ENCODE measurements around the gene LATS2. TPM values are rescaled to one million over a fixed set of nuclear protein-coding genes. Genes with fewer than 3 reads are reported as not detected.

Gene LATS2
- total RNA-seq, 2 experiments from 2014 or later = 6.2 to 6.5 TPM

GRCh38 chr13:20973886-20974425, 87.4 kb downstream of the LATS2 start:
- intact Hi-C loops (cut with DNase I, micrococcal nuclease) = no loop called here
- POLR2A ChIA-PET = no interaction called here
- ATAC-seq (ENCODE audit: poor library complexity) = no peak
- CTCF ChIA-PET = no interaction called here
- Histone ChIP-seq H3K27me3 (ENCODE audit: control insufficient read depth in 1 of 2, insufficient read depth in 2 of 2, low read length in 2 of 2) (no peaks in the 10 kb centered on the region), H3K27ac (ENCODE audit: low read depth in 1 of 2, low read length in 2 of 2) (no peak overlapping the region), H3K36me3 (ENCODE audit: insufficient read depth, low read length) (no peaks in the 10 kb centered on the region), H3K4me3 (ENCODE audit: low read length) (no peak overlapping the region), H3K9me3 (ENCODE audit: control insufficient read depth in 1 of 2, insufficient read depth in 1 of 2, low read length in 2 of 2) (no peaks in the 10 kb centered on the region), H3K4me1 (ENCODE audit: insufficient read depth, low read length) (no peaks in the 10 kb centered on the region)
- Mint-ChIP-seq H3K4me1 (ENCODE audit: low read depth) (no peaks in the 10 kb centered on the region), H3K4me3 (no peak overlapping the region), H3K9me3 (no peaks in the 10 kb centered on the region), H3K27ac (no peak overlapping the region), H3K27me3 (no peaks in the 10 kb centered on the region), H3K36me3 (ENCODE audit: low read depth) (no peaks in the 10 kb centered on the region)
- no peak for TF ChIP-seq CTCF (IDR thresholded peaks at IDR 0.05)
- DNase-seq = no peak

- no peaks in the 10 kb centered on the region for H3K4me1 Mint-ChIP-seq (ENCODE audit: low read depth)
- no peaks in the 10 kb centered on the region for H3K36me3 Mint-ChIP-seq (ENCODE audit: low read depth)
- no peak for DNase-seq
- no peak overlapping the region for H3K27ac Mint-ChIP-seq
- CTCF ChIA-PET = no interaction called here
- H3K27ac ChIP-seq (ENCODE audit: low read depth in 1 of 2, low read length in 2 of 2) = no peak overlapping the region
- intact Hi-C loops (cut with DNase I, micrococcal nuclease) = no loop called here
- no peaks in the 10 kb centered on the region for H3K27me3 Mint-ChIP-seq
- POLR2A ChIA-PET = no interaction called here
- H3K36me3 ChIP-seq (ENCODE audit: insufficient read depth, low read length) = no peaks in the 10 kb centered on the region
- ATAC-seq (ENCODE audit: poor library complexity) = no peak
- no peak overlapping the region for H3K4me3 Mint-ChIP-seq
- no peaks in the 10 kb centered on the region for H3K4me1 ChIP-seq (ENCODE audit: insufficient read depth, low read length)
- H3K4me3 ChIP-seq (ENCODE audit: low read length) = no peak overlapping the region
- H3K27me3 ChIP-seq (ENCODE audit: control insufficient read depth in 1 of 2, insufficient read depth in 2 of 2, low read length in 2 of 2) = no peaks in the 10 kb centered on the region
- H3K9me3 Mint-ChIP-seq = peaks cover 3% of the 10 kb centered on the region
- no peaks in the 10 kb centered on the region for H3K9me3 ChIP-seq (ENCODE audit: control insufficient read depth in 1 of 2, insufficient read depth in 1 of 2, low read length in 2 of 2)
- no peak for TF ChIP-seq CTCF (IDR thresholded peaks at IDR 0.05)
Measured at GRCh38 chr13:20972731-20973130, 88.7 kb downstream of the LATS2 start.

- H3K27ac ChIP-seq (ENCODE audit: low read depth in 1 of 2, low read length in 2 of 2) = no peak overlapping the region
- H3K4me1 ChIP-seq (ENCODE audit: insufficient read depth, low read length) = no peaks in the 10 kb centered on the region
- H3K36me3 Mint-ChIP-seq (ENCODE audit: low read depth) = no peaks in the 10 kb centered on the region
- DNase-seq (no peak), ATAC-seq (ENCODE audit: poor library complexity) (no peak)
- H3K4me1 Mint-ChIP-seq (ENCODE audit: low read depth) = no peaks in the 10 kb centered on the region
- no peak overlapping the region for H3K4me3 Mint-ChIP-seq
- no peak for TF ChIP-seq CTCF (IDR thresholded peaks at IDR 0.05)
- peaks cover 3% of the 10 kb centered on the region for H3K9me3 Mint-ChIP-seq
- H3K4me3 ChIP-seq (ENCODE audit: low read length) = no peak overlapping the region
- H3K27me3 ChIP-seq (ENCODE audit: control insufficient read depth in 1 of 2, insufficient read depth in 2 of 2, low read length in 2 of 2) = no peaks in the 10 kb centered on the region
- H3K36me3 ChIP-seq (ENCODE audit: insufficient read depth, low read length) = no peaks in the 10 kb centered on the region
- H3K27ac Mint-ChIP-seq = no peak overlapping the region
- CTCF ChIA-PET = no interaction called here
- intact Hi-C loops (cut with DNase I, micrococcal nuclease) = no loop called here
- no peaks in the 10 kb centered on the region for H3K9me3 ChIP-seq (ENCODE audit: control insufficient read depth in 1 of 2, insufficient read depth in 1 of 2, low read length in 2 of 2)
- POLR2A ChIA-PET = no interaction called here
- H3K27me3 Mint-ChIP-seq = peaks cover 8% of the 10 kb centered on the region
Measured at GRCh38 chr13:20969182-20969581, 92.2 kb downstream of the LATS2 start.
